ENCODE results near the gene CLDN12.

DNA sequence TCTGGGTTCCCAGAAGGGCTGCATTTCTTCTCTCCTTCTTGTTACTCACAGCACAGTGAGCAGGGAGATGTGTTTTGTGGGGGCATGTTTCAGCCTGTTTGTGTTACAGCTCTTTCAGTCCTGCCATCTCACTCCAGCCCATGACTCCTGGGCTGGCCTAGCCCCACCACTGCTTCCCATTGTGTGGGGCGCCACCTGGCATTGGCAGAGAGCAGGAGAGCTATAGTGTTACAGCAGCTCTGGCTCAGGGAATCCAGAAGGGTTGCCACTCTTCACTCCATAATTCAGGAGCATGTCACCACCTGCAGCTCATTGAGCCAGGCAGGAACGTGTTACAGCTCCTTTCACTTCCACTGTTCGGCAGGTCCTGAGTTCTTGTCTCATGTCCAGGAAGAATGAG, 30.0 kb downstream of the CLDN12 start:
- no peak for TF ChIP-seq POLR2A (IDR thresholded peaks at IDR 0.05)
- TF ChIP-seq, protein P1, sequence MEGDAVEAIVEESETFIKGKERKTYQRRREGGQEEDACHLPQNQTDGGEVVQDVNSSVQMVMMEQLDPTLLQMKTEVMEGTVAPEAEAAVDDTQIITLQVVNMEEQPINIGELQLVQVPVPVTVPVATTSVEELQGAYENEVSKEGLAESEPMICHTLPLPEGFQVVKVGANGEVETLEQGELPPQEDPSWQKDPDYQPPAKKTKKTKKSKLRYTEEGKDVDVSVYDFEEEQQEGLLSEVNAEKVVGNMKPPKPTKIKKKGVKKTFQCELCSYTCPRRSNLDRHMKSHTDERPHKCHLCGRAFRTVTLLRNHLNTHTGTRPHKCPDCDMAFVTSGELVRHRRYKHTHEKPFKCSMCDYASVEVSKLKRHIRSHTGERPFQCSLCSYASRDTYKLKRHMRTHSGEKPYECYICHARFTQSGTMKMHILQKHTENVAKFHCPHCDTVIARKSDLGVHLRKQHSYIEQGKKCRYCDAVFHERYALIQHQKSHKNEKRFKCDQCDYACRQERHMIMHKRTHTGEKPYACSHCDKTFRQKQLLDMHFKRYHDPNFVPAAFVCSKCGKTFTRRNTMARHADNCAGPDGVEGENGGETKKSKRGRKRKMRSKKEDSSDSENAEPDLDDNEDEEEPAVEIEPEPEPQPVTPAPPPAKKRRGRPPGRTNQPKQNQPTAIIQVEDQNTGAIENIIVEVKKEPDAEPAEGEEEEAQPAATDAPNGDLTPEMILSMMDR (IDR thresholded peaks at IDR 0.05) = no peak
